ENCODE measurements around the gene CHPF.

Gene CHPF, protein sequence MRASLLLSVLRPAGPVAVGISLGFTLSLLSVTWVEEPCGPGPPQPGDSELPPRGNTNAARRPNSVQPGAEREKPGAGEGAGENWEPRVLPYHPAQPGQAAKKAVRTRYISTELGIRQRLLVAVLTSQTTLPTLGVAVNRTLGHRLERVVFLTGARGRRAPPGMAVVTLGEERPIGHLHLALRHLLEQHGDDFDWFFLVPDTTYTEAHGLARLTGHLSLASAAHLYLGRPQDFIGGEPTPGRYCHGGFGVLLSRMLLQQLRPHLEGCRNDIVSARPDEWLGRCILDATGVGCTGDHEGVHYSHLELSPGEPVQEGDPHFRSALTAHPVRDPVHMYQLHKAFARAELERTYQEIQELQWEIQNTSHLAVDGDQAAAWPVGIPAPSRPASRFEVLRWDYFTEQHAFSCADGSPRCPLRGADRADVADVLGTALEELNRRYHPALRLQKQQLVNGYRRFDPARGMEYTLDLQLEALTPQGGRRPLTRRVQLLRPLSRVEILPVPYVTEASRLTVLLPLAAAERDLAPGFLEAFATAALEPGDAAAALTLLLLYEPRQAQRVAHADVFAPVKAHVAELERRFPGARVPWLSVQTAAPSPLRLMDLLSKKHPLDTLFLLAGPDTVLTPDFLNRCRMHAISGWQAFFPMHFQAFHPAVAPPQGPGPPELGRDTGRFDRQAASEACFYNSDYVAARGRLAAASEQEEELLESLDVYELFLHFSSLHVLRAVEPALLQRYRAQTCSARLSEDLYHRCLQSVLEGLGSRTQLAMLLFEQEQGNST

DNA sequence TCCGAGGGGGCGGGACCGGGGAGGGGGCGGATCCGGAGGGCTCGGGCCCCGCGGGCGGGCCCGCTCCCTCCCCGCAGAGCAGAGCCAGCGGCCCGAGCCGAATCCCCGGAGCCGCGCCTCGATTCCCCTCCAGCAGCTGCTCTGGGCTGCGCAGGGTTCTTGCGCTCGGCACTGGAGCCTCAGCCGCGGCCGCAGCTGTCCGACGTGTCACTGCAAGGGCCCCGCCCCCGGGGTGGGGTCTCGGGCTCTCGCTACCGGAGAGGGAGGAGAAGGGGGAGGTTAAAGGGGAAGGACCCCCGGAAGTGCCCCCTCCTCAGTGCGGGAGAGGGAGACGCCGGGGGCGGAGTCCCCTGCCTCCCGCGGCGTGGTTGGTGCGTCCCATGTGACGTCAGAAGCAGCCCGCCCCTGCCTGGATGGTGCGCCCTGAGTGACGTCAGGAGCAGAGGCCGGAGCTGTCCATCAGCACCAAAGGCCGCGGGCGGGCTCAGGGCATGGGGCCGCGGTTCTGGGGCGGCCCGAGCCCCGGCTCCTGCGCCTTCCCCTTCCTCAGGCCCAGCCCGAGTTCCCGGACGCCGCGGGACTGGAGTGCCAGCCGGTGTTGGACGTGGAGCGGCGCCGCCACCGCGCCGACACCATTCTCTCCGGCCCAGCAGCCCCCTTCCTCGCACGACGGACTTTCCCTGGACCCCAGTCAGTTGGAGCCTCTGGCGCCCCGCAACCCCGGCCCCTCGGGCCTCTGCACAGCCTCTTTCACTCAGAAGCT is at the start of gene CHPF, which contains the start of gene TMEM198:
TSS of gene CHPF (minus strand) at position 214 of the 763 bp plus-strand sequence. CDS start 271 bp downstream, outside the sequence.
TSS of gene TMEM198 (plus strand) at position 433 of the 763 bp plus-strand sequence. CDS start 700 bp downstream, outside the sequence.
- peak; percentile 96 for DNase-seq

DNA sequence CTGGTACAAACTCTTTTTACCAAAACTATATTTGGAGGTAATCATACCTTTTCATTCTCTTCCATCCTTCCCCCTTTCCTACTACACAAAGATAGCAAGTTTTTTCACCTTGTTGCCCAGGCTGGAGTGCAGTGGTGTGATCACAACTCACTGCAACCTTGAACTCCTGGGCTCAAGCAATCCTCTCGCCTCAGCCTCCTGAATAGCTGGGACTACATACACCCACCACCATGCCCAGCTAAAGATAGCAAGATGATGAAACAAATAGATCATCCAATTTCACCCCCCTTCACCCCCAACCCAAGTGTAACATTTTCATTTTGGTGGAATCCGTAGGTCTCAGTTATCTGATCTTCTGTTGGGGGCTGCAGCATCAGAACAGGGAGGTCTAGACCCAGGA is 49.5 kb upstream of the CHPF start:
- no peak for DNase-seq

DNA sequence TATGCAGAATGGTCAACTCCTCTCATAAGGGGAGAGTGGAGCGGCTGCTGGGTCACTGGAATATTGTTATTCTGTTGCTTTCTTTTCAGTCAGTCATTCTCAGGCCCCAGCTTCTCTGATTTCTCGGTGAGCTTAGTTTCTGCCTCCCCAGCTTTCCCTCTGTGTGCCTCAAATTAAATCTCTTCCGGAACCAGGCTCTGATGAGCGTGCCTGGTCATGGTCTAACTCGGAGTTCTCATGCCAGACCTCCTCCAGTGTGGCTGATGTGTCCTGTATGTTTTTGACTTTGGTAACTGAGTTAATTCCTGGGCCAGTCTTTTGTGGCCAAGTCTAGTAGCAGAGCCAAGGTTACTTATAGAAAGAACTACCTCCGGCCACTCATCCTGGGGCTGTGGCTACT is 49.1 kb upstream of the CHPF start:
- no peak for DNase-seq

DNA sequence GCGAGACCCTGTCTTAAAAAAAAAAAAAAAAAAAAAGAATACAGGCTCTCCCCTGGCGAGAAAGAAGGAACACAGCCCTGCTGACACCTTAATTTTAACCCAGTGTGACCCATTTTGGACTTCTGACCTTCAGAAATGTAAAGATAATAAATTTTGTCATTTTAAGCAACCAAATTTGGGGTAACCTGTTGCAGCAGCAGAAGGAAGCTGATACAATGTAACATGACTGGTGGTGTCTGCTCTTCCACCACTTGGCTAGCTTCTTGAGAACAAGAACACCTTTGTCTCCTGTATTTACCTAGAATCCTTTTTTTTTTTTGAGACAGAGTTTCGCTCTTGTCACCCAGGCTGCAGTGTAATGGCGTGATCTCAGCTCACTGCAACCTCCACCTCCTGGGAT is 47.5 kb upstream of the CHPF start:
- no peak for DNase-seq

DNA sequence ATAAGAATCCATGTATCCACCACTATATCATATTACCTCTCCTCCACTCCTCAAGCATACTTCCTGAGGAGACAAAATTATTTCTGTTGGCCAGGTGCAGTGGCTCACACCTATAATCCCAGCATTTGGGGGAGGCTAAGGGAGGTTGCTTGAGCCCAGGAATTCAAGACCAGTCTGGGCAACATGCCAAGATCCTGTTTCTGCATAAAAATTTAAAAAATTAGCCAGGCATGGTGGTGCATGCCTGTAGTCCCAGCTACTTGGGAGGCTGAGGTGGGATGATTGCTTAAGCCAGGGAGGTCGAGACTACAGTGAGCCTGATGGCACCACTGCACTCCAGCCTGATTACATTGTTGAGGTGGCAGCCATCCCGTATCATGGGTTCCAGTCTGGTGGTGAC is 37.7 kb upstream of the CHPF start:
- no peak for DNase-seq

DNA sequence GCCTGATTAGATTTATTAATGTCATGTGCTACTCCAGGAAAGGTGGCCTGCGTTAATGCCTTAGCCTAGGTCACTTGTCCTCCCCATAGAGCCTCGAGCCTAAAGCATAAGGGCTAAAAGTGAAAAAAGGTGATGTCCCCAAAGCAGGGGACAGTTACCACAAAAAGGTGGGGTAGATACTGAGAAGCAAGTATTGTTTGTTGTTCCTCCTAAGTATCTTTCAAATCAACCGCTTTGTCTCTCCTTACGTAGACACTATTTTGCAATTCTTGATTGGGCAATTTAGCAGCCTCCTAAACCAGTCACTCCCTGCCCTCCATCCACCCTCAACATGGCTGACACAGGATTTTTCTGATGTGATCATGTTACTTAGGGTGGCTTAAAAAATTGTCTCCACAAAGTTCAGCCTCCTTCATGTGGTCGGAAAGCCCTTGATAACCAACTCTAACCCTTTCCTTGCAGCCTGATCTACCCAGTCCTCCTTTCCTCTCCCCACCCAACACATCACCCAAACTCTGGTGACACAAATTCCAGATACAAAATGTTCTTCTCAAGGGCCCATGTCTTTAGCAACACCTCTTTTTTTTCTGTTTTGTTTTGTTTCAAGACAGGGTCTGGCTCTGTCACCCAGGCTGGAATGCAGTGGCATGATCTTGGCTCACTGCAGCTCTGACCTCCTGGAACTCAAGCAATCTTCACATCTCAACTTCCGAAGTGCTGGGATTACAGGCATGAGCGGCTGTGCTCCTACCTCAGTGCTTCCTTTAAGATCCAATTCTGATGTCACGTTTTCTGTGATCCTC is 35.4 kb upstream of the CHPF start:
- DNase-seq: no peak

DNA sequence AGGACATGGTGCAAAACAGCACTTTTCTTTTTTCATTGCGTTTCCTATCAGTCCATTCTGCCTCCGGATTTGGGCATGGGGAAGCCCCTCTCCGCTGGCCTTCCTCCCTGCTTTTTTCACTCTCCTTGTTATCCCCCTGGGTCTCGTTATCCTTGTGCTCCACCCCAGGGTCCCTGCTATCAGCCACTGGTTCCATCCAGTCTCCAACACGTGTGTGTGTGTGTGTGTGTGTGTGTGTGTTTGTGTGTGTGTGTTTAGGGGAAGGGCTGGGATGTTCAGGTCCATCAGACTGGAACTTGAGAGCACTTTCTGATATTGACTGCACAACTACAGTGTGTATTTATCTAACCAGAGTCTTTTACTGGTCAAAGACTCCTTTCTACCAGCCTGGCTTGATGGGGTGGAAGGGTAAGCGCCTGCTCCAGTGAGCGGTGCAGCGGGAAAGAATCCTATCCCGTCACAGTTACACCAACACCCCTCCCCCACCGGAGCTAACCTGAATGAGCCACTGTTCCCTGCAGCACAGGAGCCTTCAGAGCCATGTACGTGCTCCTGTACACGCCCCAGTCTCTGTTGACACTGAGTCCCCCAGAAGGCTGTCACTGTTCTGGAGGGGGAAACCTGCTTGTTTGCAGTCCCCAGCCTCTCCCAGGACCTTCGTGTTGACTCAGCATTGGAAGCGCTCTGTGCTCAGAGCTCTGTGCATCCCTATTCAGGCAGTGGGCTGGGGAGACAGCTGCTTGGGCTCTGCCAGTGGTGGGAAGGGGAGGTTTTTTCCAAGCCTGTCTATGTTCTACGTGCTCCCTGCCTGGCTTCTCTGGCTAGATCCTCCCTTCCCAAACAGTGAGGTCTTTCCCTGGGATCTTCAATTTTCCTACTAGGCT is 33.1 kb upstream of the CHPF start:
- no peak for DNase-seq

DNA sequence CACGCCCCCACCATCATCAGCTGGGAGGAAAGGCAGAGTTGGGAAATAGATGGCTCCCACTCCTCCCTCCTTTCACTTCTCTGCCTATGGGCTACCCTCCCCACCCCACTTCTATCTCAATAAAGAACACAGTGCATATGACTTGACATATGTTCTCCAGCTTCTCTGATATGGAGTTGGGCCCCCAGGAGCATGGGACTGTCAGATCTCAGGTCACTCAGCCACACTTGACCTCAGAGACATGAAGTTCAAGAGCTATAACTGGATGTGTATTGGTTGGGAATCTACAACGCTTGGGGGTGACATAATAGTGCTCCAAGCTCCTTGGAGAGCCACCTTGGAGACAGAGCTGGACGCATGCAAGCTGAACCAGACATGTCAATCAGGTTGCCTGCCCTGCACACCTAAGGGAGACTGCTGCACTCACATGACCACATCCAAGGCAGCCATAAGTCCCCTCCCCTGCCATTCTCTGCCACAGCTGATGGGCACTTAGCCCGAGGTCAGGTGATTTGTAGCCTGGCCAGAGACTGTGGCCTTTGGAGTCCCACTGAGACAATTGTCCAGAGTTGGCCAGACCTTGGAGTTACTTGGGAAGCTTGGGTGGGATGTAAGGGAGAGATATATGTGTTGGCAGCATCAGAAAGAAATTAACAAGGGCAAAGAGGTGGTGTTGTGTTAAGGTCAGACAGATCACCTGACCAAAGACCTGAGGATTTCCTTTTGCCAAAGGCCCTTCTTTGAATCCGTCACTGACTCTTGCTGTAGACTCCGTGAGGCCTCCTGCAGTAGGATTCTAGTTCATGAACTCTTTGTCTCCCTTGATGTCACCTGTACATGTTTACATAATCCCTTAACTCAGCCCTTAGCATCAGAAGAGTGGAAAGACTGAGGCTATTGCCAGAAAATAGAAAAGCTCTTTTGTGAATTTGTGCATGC is 32.2 kb upstream of the CHPF start:
- no peak for DNase-seq

DNA sequence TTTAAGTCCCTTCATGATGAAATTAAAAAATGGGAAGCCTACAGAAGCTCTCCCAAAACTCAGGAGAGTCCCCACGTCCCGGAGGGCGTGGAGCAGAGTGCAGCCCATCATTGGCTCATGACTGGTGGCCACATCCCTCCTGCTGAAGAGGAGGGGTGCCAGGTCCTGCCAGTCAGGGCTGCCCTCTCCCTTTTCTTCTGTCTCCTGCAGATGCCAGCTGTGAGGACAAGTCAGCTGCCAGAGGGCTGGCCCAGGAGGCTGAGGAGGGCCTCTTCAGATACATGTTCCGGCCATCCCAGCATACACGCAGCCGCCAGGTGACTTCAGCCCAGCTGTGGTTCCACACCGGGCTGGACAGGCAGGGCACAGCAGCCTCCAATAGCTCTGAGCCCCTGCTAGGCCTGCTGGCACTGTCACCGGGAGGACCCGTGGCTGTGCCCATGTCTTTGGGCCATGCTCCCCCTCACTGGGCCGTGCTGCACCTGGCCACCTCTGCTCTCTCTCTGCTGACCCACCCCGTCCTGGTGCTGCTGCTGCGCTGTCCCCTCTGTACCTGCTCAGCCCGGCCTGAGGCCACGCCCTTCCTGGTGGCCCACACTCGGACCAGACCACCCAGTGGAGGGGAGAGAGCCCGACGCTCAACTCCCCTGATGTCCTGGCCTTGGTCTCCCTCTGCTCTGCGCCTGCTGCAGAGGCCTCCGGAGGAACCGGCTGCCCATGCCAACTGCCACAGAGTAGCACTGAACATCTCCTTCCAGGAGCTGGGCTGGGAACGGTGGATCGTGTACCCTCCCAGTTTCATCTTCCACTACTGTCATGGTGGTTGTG is 31.1 kb upstream of the CHPF start:
- DNase-seq: no peak

DNA sequence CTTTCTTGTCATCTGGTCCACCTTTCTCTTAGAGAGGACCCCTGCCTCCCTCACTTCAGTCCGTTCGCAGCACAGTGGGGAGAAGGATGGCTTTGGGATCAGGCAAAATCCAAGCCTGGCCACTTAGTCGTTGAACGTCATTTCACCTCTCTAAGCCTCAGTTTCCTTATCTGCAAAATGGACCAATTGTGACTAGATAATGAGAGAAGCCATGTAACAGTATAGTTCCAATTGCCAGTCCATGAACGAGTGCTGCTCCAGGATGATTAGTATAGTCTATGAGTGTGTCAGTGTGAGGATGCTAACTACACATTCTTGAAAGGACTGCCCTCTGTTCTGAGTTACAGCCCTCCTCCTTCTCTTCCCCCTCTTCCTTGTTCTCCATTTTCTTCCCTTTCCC is 29.6 kb upstream of the CHPF start:
- no peak for DNase-seq

DNA sequence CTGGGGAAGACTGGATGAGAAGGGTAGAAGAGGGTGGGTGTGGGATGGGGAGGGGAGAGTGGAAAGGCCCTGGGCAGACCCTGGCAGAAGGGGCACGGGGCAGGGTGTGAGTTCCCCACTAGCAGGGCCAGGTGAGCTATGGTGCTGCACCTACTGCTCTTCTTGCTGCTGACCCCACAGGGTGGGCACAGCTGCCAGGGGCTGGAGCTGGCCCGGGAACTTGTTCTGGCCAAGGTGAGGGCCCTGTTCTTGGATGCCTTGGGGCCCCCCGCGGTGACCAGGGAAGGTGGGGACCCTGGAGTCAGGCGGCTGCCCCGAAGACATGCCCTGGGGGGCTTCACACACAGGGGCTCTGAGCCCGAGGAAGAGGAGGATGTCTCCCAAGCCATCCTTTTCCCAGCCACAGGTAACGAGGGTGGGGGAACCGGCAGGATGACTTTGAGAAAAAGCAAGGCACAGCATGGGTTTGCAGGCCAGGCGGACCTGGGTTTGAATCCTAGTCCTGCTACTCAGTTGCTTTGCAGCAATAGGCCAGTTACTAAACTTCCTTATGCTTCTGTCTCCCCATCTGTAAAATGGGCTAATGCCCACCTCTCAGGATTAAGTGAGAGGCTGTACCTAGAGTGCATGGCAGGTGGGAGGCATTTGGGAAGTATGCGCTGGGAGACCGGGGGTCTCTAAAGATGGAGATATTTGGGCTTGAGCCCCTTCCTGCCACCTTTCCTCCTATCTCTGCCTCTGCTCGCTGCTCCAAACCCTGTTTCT is 28.8 kb upstream of the CHPF start, which contains the start of gene INHA:
TSS of gene INHA (plus strand) at position 74 of the 765 bp plus-strand sequence. CDS start at position 139, 65 bp downstream.
- no peak for DNase-seq

DNA sequence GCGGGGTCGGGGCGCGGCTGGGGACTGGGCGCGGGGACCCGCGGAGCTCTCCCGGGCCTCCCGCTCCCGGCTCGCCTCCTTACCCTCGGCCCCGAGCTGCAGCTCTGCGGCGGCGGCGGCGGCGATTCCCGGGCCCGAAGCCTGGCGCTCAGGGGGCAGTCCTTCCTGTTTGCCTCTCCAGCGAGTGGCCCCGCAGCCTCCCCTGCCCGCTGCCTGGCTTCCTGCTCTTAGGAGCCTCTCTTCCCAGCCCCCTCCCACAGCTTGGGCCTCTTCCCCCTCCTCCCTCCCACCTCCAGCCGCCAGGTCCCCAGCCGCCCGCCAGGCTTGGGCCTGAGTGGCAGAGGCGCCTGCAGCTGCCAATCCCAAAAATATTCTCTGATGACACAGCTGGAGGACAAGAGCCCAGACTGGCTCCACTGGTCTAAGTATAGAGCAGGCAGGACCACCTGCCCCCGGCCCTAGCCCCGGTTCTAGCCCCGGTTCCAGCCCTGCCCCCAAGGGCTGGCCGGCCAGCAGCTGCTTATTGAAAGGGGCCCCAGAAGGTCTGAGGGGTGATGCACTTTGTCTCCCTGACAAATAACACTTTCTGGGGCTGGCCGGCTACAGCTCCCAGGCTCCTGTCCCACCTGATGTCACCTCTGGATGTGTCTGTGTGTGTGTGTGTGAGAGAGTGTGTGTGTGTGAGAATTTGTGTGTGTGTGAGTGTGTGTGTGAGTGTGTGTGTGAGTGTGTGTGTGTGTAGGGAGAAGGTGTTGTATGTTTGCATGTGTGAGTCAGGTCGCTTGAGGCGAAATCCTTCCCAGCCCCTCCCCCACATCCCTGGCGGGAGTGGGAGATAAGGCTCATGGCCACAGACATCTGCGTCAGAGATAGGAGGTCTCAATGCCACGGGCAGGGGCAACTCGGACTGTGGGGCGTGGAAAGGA is 28.0 kb upstream of the CHPF start, which contains the start of gene OBSL1:
TSS of gene OBSL1 (minus strand) at position 229 of the 926 bp plus-strand sequence. CDS start 307 bp downstream, outside the sequence.
- peak; percentile 19 for DNase-seq

DNA sequence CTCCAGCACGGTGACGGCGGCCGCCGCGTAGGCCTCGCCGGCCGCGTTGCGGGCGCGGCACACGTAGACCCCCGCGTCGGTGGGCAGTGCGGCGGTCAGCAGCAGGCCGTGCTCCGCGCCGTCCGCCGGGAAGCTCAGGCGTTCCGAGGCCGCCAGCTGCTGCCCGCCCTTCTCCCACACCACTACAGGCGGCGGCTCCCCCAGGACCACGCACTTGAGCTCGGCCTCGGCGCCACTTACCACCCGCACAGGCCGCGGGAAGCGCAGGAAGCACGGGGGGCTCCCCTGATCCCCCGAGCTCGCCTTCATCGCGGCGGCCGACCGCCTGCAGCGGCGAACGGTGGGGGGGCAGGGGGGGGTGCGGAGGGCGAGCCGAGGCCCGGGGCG is 27.3 kb upstream of the CHPF start:
- DNase-seq: no peak

DNA sequence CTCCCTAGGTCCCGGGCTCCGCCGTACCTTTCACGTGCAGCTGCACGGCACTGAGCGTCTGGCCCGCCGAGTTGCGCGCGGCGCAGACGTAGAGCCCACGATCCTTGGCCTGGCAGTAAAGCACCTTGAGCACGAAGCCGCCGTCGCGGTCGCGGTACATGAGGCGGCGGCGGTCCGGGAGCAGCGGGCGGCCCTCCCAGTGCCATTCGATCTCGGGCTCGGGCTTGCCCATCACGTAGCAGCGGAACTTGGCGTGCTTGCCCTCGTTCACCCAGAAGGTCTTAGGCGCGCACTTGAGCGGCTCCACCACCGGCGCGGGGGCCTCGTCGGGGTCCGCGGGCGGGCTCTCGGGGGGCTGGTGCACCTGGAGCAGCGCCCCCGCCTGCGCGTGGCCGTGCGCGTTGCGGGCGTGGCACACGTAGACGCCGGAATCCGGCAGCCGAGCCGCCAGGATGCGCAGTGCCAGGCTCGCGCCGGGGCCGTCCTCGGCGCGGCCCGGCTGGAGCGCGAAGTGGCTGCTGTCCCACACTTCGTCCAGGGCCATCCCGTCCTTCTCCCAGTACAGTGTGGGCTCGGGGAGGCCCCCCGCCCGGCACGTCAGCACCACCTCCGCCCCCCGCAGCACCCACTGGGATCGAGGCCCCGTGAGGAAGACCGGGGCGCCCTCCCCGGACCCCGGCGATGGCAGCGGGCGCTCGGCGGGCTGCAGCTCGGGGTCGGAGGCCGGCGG is 26.8 kb upstream of the CHPF start:
- no peak for DNase-seq

DNA sequence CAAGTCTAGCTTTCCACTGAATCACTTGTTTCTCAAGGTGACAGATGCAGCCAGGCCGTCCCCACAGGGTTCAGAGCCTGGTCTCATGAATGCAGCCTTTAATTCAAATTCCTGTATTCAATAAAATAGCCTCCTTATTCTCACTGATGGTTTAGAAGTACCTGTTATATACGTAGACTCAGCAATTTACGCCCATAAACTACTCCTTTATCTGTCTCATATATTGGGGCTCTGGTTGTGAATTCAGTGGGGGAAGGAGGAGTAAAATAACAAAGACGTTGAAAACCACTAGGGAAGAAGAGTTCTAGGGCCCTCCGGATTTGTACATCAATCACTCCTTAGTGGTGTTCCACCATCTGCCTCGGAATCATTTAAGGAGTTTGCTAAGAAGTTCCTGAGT is 26.0 kb upstream of the CHPF start:
- DNase-seq: no peak

DNA sequence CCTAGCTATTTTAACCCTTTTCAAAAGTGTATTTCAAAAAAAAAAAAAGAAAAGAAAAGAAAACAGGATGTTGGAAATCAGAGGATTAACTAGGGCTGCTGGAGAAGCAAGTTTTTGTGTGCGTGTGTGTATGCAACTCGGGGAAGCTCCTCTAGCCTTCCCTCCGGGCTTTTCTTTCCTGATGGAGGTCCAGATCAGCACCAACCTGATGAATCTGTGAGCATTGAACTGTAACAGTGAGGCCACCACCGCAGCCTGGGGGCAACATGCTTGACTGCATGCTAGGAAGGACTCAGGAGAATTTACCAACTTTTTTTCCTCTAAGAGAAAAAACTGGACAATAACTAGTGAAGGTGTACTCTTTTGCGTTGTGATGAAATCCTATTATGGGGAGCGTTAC is 25.4 kb upstream of the CHPF start:
- no peak for DNase-seq

All from T1000 (cell line).